GM04504 (cell line): Measurements from ENCODE around the gene AGPAT4.
A peak's percentile ranks its signal among the peaks of the same experiment; 100 is the strongest.

Source experiments
- DNase-seq: peaks from one replicate; pipeline ENCODE4 v3.0.0-alpha.2; 2012; ENCODE audit warnings: low read depth

Gene AGPAT4

DNA sequence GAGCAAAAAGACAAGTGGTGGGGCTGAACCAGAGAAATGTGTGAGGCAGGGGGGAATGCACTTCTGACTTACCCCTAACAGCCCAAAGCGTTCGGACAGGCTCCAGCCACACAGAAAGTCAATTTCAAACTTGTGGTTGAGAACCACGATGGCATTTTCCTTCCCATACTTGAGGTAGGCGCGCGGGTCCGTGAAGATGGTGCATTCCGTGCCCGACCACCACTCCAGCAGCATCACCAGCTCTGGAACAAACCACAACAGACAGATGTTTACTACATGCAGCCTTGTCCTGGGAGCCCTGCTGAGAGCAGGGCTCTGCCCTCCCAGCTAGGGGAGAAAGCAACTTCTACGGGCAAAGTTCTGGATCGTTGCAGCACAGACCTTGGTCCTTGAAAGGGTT is 107.7 kb downstream of the AGPAT4 start:
- DNase-seq = no peak

DNA sequence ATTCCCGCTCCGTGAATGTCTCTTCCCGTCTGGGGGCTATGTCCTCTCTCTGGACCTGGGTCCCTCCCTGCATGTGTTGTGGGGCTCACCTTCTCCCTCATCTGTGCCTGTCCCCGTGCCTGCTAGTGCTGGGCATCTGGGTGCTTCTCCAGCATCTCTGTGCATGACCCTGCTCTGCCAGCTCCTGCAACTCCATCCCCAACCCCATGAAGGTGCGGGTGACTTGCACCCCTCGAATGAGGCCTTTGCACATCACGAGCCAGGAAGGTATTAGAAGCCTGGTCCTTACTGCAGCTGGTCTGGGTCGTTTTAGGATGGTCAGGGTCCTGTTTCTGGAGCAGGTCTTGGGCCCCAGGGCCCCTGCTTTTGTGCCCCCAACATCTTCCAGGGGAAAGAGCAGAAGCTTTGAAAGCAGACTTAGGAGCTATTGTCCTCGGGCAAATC is 109.7 kb downstream of the AGPAT4 start:
- no peak for DNase-seq

DNA sequence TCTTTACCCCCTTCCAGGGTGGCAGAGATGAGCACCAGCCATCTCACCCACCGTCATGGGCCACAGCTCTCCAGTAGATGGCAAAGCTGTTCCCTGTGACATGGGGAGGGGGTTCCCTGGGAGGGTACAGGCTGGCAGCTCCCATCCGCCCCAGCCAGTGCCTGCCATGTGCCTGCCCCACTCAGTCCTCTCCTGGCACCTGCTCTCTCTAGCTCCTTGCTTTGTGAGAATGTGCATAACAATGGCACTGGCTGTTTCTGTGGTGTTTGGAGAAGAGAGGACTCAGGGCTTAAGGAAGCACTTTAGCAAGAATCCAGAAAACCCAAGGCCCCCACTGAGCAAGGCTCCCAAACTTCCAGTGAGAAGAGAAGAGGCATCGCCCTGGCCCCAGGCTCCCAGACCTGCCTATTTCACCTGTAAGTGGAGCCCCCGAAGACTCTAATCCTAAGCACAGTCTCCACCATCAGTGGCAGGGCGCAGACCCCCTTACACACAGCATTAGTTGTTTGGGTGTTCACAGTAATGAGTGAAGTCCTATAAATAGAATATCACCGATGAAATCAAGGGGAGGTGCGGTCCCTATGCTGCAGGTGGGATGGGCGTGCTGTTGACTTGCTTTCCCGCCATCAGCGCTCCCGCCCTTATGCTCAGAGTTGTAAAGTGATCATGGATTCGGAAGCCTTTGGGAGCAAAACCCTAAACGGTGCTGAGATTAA is 110.2 kb downstream of the AGPAT4 start:
- DNase-seq = no peak

DNA sequence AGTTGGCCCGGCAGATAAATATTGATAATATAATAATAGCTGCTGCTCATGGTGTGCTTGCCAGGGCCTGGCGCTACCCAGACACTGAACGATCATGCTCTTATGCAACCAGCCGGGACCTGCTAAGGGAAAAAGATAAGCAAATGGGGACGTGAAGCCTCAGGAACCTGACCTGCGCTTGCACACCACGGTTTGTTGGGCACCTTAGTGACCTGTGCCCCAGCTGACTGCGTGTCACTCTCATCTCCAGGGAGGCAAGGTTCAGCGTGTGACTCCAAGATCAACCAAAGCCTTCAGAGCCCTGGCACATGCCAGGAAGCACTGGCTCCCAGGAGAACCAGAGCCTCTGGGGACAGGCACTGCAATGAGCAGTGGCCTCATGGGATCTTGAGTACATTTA is 111.1 kb downstream of the AGPAT4 start:
- no peak for DNase-seq

DNA sequence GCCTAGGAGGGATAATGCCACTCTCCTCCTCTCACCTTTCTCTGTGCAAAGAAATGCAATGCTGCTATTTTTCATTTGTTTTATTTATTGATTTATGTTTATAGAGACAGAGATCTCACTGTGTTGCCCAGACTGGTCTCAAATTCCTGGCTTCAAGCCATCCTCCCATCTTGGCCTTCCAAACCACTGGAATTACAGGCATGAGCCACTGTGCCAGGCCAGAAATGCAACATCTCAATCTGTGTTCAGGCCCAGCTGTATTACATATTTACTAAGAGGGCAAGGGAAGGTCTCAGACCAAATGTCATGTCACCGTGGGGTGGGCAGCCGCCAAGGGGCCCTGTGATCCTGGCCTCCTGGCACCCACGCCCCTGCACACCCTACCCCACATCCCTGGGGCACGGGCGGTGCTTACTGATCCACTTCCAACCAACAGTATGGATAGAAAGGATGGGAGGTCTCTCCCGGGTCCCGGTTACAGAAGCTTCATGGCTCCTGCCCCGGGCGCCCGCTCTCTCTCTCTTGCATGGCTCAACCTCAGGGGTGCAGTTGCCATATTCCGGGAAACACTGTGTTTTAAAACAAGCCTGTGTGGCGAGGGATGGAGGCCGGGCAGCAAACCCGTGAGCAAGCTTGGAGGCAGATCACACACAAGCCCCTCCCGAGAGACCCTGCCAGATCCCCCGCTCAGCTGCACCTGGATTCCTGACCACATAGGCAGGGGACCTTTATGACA is 111.8 kb downstream of the AGPAT4 start:
- peak; percentile 69 for DNase-seq

DNA sequence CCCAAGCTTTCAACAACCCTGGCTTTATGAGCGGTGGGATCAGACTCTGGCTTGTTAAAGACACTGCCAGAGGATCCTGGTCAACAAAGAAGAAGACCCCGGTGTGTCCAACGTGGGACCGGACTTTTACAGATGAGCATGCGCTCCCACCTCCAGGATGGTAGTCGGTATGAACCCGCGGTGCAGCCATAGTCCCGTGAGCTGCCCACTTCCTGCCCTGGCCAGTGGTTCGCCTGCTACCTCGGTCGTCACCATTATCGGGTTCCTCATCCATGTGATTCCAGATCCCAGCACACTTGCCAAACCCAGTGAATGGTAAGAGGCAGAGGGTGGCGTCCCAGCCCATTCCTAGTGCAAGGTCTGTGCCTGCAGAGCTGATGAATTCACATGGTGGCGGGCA is 112.7 kb downstream of the AGPAT4 start:
- no peak for DNase-seq

DNA sequence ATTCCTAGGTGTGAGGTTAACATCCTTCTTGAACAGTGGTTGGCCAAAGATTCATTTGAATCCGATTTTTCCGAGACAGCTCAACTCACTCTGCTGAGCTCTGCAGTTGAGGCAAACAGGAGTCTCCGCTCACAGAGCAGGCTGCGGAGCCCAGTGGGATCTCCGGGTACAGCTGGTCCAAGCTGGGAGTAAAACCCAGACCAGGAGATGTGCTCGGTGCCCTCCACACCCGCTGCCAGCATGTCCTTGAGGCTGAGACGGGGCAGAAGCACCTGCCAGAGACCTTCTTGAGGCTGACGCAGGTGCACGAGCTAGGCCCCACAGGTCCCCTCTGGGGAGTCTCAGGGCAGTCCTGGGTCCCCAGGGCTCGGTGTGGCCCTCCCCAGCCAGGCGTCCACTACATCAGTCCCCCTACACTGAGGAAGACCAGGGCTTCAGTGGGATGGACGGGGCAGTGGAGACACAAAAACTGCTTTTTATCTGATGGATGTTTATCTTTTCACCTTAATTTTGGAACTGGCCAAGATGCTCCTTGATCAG is 119.0 kb downstream of the AGPAT4 start:
- no peak for DNase-seq

DNA sequence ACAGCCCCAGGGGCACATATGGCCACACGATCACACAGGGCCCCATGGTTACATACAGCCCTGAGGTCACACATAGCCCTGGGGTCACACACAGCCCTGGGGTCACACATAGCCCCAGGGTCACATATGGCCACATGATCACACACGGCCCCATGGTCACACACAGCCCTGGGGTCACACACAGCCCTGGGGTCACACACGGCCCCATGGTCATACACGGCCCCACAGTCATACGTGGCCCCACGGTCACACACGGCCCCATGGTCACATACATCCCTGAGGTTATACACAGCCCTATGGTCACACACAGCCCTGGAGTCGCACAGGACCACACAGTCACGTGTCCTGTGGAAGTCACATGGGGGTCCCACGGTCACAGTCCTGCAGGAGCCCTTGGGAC is 120.1 kb downstream of the AGPAT4 start:
- no peak for DNase-seq

DNA sequence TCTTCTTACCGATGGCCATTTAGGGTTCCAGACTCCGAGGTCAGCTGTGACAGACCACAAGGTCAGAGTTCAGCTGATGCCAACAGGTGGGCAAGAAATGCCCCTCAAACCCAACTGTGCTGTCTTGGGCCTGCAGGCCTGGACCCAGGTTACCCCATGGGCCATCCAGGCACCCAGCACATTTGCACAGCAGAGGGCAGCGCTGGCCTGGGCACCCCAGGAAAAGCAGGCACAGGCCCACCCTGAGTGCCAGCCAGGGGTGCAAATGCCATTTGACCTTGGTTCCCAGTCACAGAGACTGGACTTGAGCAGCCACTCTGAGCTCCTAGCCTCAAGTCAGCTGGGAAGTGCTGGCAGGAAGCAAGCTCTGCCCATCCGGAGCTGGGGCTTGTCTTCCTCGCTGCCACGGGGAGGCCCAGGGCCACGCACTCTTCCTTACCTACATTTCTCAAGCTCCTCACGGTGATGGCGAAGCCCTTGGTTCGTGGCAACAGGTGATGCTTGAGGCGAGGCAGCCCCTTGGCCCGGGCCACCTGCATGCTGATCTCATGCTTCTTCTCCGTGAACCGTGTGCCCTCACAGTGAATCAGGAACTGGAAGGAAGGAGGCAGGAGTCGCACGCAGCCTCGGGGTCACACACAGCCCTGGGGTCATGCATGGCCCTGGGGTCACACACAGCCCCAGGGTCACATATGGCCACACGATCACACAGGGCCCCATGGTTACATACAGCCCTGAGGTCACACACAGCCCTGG is 120.8 kb downstream of the AGPAT4 start:
- DNase-seq = no peak

DNA sequence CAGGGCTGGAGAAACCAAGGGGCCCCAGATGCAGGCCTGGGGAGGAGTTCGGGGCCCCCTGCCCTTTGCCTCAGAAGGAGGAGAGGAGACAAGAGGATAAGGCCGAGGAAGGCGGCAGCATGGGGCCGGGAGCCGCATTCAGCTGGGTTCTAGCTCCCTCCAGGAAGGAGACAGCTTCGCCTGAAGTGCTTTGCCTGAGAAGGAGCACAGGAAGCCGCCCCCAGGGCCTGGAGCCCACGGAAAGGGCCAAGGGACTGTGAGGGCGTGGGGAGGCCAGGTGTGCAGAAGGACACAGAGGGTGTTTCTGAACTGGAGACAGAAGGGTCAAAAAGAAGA is 121.4 kb downstream of the AGPAT4 start:
- DNase-seq = no peak

DNA sequence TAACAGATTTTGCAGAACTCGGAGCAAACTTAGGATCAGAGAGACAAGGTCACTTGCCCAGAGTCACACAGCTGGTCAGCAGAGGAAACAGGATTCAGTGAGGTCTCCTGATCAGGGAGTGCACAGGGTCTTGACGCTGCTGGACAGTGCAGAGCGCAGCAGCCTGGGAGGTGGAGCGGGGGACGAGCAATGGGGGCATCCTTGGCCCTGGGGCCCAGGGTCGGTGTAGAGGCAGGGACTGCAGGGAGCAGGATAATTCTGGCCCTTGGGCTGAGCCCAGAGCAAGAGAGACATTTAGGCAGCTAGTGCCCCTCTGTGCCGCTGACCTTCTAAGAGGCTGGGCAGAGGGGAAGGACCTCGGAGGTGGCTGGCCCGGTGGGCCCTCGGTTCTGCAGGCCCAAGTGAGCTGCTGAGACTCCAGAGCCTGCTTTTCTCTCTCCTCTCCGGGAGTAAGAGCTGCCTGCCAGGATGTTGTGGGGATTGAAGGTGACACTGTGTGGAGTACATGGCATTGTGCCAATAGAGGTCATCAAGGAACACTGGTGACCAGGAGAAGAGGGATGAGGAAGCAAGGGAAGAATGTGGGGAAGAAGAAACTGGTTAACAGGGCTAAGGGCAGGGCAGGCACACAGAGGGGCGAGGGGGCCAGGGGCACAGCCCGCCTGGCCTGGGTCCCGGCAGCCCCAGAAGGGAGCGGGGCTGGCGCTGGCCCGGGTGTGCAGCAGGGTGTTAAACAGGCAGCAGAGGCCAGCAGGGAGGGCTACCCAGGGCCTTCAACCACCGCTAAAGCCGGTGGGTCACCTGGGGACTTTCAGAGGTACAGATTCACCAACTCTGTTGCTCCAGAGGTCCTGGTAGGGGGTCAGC is 122.0 kb downstream of the AGPAT4 start:
- DNase-seq = no peak

DNA sequence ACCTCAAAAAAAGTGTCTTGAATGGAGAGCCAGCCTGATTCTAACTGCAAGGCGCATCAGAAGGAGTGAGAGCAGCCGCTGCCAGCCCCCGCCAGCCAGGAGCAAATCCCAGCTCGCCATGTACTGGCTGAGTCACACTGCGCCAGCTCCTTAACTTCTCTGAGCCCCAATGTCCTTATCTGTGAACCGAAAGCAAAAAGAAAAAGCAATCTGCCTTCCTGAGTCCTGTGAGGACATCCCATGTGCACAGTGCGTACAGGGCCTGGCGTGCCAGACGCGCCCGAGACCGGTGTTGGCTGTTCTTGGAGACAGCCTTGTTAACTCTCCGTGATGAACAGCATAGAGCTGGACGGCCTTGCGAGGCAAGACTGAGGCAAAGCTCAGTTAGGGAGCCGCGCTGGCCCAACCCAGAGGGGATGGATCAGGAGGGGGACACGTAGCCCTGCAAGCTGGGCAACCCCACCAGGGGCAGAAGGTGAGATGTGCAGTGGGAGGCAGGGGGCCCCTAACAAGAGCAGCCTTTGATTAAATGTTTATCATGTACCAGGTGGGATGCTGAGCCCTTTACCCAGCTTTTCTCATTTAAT is 122.7 kb downstream of the AGPAT4 start:
- DNase-seq = no peak

DNA sequence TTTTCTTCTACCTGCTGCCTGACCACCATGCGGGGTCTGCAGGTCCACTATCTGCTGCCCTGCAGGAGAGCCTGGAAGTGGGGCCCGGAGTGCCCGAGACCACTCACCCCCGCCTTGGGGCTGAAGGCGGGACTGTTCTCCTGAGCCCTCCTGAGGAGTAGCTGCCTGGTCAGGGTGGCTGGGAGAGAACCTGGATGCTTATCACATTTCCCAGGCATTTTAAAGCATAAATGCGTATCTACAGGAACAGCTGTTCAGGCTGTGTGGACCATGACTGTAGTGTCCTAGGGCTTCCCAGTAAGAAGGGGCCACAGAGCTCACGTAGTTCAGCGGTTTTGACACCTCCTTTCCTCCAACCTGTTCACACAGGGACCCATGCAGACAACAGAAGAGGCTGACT is 123.3 kb downstream of the AGPAT4 start:
- DNase-seq = no peak

DNA sequence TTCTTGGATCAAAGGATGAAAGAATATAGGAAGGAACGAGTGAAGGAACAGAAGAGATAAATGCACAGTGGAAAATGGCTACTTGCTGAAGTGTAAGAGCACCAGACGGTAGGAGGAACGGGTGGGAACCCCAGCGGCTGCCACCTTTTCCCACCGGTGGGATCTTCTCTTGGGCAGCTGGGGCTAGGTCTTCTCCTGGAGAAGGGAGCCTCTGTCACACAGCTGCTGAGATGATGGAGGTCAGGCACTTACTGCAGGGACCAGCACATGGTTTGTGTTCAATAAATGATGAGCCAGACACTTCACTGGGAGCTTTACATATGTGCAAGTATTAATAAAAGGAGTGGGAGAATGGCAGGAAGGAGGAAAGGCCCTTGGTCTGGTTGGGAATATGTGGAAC is 123.7 kb downstream of the AGPAT4 start:
- no peak for DNase-seq

DNA sequence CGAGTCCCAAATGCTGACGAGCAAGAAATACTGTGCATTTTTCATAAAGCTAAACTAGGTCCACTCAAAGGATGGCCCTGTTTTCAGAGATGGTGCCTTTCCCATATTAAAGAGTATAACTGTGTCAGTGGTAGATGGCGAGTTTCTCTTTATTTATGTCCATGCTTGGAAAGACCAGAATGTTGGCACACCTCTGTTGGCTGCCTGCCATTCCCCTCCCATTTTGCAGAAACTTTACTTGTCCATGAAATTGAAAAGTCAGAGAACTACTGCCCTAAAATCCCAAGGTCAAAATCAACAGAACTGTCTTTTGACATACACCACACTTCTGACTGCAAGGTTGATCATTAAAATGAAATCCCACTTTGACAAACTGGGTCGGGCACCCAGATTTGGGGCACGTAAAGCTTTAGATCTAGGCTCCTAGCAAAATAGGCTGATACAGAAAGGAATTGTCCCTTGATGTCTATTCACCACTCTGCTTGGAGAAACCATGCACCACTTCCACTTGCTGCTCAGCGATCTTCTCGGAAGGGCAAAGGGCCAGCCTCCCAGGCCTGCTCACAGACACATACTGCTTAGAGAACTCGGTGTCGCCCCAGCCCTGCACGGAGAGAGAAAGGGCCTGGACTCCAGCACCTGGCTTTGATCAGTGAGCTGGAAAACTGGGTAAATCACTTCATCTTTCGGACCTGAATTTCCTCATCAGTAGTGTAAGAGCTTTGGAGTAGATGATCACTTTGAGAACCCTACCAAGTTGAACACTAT is 130.0 kb downstream of the AGPAT4 start:
- DNase-seq = no peak

DNA sequence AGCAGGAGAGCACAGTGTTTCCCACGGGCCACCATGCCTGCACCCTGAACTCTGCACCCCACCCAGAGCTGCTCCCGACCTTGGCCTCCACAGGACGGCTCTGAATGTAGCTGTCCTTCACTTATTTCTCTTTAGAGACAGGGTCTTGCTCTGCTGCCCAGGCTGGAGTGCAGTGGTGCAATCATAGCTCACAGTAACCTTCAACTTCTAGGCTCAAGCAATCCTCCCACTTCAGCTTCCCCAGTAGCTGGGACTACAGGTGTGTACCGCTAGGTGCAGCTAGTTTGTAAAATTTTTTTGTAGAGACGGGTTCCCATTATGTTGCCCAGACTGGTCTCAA is 130.9 kb downstream of the AGPAT4 start:
- DNase-seq = no peak

DNA sequence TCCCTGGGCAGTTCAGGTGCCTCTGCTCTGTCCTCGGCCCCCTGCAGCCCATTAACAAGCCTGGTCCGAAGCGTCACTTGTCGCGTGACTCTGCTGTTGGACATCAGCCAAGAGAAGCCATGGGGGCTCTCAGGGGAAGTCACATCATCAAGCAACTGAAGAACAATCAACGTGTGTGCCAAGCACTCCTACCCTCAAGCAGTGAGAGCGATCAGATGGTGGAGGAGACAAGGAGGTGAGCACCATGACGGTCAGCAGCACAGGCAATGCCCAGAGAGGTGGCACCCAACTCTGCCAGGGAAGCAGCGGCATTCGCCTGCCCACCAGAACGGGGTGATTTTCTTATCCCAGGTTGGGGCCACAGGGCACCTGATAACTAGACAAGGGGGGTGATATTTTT is 132.7 kb downstream of the AGPAT4 start:
- DNase-seq = no peak

DNA sequence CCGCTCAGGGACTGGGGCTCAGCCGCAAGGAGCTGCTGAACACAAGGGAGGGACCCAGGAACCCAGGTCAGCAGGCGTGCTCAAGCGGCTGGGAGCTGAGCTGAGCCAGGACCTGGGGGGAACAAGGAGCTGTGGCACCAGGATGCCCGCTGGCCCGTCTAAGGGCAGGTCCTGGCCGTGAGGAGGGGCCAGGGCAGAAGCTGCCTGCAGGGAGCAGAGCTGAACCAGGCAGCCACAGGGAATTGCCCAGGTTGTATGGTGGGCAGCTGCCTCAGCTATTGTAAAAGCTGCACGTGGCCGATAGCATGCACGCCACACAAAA is 133.3 kb downstream of the AGPAT4 start:
- DNase-seq = no peak

DNA sequence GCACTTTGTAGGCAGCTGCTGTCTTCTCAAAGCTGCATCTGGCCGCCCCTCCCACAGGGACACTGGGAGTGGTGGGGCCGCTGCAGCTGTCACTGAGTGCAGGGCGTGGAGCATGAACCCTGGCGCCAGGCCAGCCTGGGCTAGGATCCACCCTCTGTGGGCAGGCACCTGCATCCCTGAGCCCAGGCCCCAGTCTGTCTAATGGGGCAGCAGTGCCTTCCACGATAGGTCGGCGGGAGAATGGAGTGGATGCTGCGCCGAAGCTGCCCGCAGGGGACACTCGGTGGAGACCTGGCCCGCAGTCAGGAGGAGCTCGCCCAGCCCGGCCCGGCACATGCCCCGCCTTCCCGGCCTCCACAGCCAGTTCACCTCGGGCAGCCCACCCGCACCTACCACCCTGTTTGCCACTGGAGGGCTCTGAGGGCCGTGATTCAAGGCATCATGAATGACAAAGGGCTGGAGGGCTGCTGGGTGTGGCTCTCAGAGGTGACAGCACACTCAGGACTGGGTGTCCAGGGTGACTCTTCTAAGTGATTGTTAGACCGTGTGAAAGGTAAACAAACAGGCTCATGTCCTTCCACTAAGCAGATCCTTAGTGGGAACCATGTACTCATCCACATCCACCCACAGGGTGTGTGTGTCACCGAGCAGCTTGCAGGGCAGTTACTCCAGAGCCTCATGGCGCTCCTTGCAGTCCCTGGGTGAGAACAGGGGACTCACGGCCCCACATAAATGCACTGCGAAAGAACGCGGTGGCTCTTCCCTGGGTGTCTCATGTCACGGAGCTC is 133.9 kb downstream of the AGPAT4 start:
- DNase-seq = no peak

DNA sequence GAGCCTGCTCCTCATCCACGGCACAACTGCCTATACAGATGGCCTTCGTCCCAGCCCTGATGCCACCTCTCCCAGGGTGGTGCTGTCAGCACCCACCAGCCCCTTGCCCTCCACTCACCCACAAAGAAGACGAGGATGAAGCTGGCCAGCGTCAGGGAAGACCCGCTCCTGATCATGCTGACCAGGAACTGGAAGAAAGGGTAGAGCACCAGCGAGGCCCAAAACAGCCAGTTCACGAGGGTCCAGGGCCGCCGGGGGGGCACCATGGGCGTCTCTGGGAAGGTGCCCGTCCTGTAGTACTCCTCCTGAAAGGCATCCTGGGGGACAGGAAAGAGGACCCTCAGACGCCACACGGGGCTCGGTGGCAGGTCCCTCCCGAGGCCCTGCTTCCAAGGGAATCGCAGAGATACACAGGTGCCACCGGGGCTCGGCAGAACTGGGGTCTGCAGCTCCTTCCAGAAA is 134.5 kb downstream of the AGPAT4 start:
- no peak for DNase-seq
